ENCODE results near the gene SLIT2.

Gene SLIT2, protein sequence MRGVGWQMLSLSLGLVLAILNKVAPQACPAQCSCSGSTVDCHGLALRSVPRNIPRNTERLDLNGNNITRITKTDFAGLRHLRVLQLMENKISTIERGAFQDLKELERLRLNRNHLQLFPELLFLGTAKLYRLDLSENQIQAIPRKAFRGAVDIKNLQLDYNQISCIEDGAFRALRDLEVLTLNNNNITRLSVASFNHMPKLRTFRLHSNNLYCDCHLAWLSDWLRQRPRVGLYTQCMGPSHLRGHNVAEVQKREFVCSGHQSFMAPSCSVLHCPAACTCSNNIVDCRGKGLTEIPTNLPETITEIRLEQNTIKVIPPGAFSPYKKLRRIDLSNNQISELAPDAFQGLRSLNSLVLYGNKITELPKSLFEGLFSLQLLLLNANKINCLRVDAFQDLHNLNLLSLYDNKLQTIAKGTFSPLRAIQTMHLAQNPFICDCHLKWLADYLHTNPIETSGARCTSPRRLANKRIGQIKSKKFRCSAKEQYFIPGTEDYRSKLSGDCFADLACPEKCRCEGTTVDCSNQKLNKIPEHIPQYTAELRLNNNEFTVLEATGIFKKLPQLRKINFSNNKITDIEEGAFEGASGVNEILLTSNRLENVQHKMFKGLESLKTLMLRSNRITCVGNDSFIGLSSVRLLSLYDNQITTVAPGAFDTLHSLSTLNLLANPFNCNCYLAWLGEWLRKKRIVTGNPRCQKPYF (N-terminal part only)

GRCh38 chr4:20251796-20252655 is at the start of gene SLIT2:
Gene SLIT2 (plus strand): TSS chr4:20251905. CDS start chr4:20253816, 1,911 bp downstream.
- peak; percentile 61 for DNase-seq

DNA sequence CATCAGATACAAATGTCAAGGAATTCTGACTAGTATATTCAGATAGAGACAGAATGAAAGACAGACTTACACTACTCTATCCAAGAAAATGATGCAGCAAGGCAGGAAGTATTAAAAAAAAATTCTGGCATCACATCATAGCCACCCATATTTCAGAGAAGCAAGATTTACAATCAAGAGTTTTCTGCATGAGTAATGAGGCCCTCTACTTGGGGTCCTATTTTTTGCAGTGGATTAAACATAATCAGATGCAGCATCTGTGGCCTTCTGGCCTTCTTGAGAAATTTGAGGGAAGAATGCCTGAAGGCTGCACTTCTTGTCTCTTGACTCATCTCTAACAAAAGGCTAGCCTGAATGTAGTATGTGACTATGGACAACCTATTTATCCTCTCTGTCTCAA is 48.2 kb upstream of the SLIT2 start:
- no peak for DNase-seq

DNA sequence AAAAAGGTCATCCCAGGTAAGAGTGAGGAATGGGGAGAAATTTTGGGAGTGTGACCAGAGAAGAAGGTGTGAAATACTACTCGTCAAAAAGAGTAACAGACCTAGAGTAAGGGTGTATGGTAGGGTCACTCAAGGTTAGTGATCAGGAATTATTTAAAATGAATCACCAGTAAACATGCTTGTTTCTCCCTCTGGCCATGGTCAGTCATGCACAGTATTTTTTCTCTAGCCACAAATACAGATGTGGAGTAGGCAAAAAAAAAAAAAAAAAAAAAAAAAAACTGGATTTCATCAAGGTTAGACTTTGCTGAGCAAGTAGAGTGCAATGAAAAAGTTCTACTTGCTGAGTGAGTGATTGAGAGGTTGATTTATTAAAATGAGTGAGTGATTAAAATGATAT is 34.2 kb upstream of the SLIT2 start:
- DNase-seq: no peak

GRCh38 chr4:20217951-20218350 is 33.8 kb upstream of the SLIT2 start:
- DNase-seq: no peak

DNA sequence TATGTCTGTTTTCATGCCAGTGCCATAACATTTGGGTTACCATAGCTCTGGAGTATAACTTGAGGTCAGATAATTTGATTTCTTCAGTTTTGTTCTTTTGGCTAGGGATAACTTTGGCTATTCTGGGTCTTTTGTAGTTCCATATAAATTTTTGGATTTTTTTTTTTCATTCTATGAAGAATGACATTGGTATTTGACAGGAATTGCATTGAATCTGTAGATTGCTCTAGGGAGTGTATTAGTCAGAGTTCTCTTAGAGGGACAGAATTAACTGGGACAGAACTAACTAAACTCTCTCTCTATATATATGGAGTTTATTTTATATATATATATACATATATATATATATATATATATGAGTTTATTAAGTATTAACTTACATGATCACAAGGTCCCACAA is 32.2 kb upstream of the SLIT2 start:
- DNase-seq: no peak

DNA sequence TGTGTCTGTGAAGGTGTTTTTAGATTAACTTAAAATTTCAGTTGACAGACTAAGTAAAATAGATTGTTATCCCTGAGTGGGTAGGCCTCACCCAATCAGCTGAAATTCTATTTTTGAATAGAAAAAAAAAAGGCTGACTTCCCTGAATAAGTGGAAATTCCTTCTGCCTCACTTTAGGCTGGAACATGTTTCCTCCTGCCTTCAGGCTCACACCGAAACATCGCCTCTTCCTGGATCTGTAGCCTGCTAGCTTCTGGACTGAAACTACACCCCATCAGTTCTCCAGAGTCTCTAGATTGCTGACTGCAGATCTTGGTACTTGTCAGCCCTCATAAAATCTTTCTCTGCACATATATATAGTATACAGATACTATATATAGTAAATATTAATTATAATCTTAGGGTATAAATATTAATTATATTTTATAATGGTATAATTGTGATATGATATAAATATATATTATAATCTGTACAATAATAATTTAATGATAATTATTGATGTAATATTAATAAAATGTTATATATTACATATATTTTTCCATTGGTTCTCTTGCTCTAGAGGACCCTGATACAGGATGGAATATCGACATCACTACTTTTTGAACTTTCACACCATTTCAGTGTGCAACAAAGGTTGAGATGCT is 13.7 kb upstream of the SLIT2 start:
- no peak for DNase-seq

DNA sequence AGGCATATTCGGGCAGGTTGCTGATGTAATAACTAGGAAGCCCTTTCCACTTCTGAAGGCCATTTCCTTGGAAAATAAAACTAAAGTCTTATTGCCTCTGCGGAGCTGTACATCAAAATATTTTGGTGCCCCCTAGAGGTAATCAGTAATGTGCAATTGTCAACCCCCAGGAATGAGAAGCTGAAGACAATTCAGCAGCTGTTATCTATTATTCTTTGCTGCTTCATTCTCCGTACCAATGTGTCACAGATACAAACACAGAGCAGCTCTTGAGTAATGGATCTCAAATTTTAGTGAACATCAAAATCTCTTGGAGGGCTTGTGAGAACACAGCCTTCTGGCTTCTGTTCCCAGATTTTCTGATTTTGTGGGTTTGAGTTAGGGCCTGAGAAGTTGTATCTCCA is 3.5 kb upstream of the SLIT2 start:
- DNase-seq: no peak

DNA sequence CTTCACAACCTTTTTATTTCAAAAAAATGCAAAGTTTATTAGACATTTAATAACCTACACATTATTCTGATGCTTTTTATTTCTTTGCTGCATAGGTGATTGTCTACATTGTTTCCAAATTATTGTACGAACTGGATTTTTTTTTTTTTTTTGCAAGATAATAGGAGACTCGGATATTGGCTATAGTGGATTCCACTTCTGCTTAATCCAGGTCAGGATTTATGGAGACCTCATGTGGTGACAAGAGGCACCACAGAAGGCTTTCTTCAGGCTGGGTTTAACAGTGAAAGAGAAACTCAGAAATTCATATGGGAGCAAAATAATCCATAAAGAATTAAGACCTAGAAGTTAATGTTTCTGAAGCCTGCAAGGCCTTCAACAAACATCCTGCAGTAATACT is 2.4 kb upstream of the SLIT2 start:
- DNase-seq: no peak

DNA sequence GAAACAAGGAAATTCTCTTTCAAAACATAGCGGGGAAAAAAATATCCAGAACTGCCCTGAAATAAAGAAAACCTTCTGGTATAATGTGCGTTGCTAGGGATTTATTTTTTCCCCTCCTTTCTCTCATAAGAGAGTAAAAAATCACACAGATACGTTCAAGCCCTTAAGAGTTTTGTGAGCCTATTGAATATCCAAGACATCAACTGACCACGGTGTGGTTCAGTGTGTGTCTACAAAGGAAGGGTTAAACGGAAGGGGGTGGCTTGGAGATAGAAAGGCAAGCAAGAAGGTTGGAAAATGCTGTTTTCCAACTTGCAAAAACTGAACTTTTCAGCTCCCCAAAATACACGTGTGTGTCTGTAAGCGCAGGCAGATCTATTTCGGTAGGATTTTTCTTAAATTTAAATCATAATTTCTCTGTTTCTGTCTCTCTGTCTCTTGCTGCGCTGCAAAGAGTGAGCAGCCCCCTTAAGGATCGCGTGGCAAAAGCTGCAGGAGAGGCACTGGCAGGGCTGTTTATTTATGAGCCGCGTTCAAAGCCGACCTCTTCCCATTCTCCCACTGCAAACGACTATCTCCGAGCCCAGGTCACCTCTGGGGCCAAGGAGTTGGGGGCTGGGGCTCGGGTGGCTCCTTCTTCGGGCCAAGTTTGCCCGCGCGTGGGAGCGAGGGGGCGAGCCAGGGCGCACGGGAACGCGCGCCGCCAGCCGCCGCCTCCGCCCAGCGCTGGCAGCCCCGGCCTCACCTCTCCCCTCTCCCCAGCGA is 492 bp upstream of the SLIT2 start:
- DNase-seq: no peak

DNA sequence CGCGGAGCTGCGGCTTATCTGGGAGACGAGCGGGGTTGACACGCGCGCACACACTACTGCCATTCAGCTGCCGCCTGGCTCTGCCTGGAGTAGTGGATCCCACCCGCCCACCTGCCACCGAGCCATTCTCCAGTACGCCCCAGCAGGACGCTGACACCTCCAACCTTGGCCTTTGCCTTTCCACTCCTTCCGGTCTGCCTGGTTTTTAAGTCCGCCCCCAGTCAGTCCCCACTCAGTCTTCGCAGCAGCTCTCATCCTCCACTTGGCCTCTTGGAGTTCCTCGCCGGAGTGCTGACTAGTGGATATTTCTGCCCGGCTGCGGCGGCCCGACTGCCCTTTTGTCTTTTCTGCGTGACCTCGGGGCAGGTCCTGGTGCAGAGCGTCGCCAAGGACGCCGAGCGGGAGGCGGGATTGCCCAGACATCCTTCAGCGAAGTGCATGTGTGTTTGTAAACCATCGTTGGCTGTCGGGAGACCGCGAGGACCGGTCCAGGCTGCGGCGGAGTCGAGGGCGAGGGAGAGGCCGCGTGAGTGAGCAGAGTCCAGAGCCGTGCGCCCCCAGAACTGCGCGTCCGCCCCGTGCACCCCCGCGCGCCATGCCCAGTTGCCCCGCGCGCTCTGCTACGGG is 1.1 kb downstream of the SLIT2 start:
- DNase-seq: no peak

GRCh38 chr4:20253283-20253734 is 1.6 kb downstream of the SLIT2 start:
- DNase-seq: no peak

DNA sequence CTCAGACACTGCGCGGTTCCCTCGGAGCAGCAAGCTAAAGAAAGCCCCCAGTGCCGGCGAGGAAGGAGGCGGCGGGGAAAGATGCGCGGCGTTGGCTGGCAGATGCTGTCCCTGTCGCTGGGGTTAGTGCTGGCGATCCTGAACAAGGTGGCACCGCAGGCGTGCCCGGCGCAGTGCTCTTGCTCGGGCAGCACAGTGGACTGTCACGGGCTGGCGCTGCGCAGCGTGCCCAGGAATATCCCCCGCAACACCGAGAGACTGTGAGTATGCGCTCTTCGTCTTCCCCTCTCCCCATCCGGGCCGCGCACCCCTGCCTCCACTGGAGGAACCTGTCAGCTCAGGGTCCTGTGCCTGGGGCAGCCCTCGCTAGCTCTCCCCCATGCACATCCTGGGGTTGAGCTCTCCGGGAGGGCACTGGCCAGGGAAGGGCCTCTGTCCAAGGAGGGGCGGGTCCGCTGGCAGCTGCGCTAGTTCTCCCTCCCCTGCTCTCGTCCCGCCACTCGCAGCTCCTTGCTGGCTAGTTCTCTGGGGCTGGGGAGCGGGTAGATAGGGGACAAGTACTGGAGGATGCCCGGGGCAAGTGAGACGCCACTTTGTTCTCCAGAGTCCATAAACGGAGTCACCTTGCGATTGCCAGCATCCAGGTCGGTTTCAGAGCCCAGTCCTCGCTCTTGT is 2.2 kb downstream of the SLIT2 start:
- no peak for DNase-seq

DNA sequence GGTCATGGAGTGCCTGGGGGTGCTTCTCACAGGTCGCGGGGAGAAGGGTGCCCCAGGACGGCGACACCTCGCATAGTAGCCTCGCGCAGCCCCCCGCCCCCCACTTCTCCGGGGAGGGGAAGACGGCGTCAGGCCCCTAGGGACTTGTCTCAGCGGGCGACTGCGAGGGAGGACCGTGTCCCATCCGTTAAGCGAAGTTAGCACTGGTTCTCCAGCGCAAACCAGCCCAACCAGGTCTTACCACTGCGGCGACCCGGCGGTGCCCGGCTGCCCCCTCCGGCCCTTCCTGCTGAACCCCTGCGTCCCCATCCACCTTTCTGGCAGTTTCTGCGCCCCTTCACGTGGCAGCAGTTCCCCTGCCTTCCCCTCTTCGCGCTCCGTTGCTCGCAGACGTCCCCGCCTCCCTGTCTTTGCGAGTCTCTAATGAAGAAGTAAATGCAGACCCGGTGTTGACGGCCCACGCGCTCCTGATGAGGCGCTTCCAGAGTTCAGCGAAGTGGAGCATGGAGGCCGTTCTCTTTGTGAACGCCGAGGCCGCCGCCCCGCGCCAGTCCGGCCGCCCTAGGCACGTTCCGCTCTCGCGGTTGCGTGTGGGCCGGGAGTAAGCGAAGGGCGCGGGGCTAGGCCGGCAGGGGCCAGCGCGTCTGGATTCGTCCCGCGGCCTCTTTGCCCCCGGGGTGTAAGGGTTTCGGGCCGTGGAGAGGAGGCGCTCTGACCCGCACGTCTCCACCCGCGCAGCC is 3.0 kb downstream of the SLIT2 start:
- no peak for DNase-seq

- no peak for DNase-seq
Observed at GRCh38 chr4:20255251-20255586, 3.5 kb downstream of the SLIT2 start.

DNA sequence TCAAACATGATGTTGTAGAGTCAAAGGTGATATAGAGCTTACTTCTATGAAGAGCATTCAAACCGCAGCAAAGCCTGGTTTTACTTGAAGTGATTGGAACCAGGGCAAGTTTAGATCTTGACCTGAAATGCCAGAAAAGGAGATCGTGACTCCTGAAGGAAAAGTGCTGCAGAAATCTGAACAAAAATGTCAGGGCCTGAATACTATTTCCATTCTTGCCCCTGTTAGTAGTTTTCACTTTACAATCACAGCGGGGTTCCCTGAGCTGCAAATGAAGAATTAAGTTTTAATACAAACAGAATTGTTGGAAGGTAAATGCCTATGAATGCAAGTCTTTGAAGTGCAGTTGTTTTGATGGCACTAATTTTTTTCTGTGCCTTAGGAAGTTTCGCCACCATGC is 4.1 kb downstream of the SLIT2 start:
- no peak for DNase-seq

- no peak for DNase-seq
Observed at GRCh38 chr4:20256381-20256881, 4.7 kb downstream of the SLIT2 start.

GRCh38 chr4:20259707-20260106 is 8.0 kb downstream of the SLIT2 start:
- no peak for DNase-seq

DNA sequence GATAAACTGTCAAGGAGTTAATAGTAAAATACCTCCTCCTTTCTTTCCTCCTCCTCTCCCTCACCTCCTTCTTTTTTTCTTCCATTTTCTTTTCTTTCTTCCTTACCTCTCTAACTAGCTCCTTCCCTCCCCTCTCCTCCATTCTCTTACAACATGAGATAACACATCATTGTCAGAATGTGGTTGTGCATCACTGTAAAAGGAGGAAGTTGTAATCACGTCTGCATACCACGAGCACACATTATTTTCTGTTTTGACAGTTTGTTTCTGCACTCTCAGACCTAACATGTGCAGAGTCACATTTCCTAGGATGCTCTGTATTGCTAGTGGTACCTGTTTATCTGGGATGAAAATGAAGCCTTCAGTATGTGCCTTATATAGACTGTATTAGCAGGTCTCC is 9.1 kb downstream of the SLIT2 start:
- no peak for DNase-seq

DNA sequence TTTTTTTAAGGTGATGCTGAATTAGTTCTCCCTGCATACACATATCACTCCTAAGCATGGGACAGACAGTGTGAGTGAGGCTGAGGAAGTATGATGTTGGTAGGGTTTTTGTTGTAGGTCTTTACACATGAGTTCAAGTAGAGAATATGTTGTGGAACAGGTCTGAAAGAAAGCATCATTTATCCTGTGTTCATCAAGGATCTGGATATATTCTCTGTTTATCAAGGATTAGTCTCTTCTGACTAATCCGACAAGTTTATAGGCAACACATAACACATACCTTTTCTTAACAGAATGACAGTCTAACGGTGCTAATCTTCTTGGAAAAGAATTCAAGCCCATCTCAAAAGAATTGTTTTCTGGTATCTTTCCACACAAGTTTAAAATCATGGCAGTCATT is 10.5 kb downstream of the SLIT2 start:
- DNase-seq: no peak

DNA sequence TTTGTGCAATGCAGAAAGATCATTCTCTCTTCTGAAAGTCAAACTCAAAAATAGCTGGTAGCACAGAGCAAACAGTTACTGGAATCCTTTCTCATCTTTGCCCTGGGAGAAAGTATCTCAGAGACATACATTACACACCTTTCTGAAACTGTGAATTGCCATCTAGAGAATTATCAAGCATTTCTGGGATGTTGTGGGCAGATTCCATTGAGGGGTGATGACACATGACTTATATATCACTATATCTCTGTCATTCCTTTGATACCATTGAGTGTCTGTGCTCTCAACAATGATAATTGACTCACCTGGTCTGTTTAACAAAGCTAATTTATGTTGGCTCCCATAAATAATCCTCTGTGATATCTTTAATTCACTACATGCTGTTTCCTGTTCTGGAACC is 13.0 kb downstream of the SLIT2 start:
- DNase-seq: no peak

All from NCI-H1417 treated with DMSO at 0.1 percent for 48 hours (cell line).